HepG2 (cell line): ENCODE data around the gene SYNDIG1. TPM values are rescaled to one million over a fixed set of nuclear protein-coding genes. Genes with fewer than 3 reads are reported as not detected.

Experiments
- ATAC-seq: fragments of 200-7000 bp; cut with Tn5 transposase; 3 replicates; pipeline ENCODE4 v1.9.1; 2020; ENCODE audit warnings: mild to moderate bottlenecking, moderate library complexity
- BruUV-seq: library from RNA; stranded (reverse); fragments of 400-500 nt; replicated peaks from 2 replicates; lab custom pipeline; 2021; lab: Mats Ljungman, UMichigan
- CTCF ChIA-PET: fragments of 300-600 bp; formaldehyde crosslinking; extraction: SDS; loops from one replicate; lab custom pipeline; 2021; ENCODE audit warnings: low total read pairs, inconsistent platforms, low intra/inter-chr PET ratio; lab: Yijun Ruan, JAX
- POLR2A ChIA-PET: fragments of 350-600 bp; sonication (Branson Sonifier 250); formaldehyde crosslinking; loops from one replicate; lab custom pipeline; 2020; ENCODE audit warnings: antibody characterized with exemption, inconsistent platforms; lab: Yijun Ruan, JAX
- DNase-seq: peaks from one replicate; pipeline ENCODE4 v3.0.0-alpha.2; 2015; ENCODE audit warnings: low spot score
- FAIRE-seq: peaks from 3 replicates; lab custom pipeline; 2011; peaks lifted over from hg19 to GRCh38; lab: Jason Lieb, UNC
- H2AFZ ChIP-seq: one replicate; pipeline ENCODE4 v1.6.1; 2011; ENCODE audit warnings: low read length, inconsistent platforms
- H3K27ac ChIP-seq: fragments of 300-600 bp; 3 replicates; pipeline ENCODE4 v1.8.0; 2011; ENCODE audit warnings: mixed run types, mild to moderate bottlenecking, mixed read lengths, low read length, inconsistent platforms; ENCODE audit not compliant: insufficient read depth; ENCODE audit errors: extremely low read length
- H3K27me3 ChIP-seq, 2 experiments: fragments of 200-600 bp in 1 of 2; 2 replicates in 1 of 2; 3 replicates in 1 of 2; pipeline versions ENCODE4 v1.6.0 to v1.8.0; 2011; ENCODE audit warnings: low read length in 2 of 2, mild to moderate bottlenecking in 2 of 2, moderate library complexity in 2 of 2, inconsistent platforms in 1 of 2; ENCODE audit not compliant: insufficient read depth in 2 of 2, control insufficient read depth in 1 of 2
- H3K36me3 ChIP-seq, 2 experiments: fragments of 200-600 bp in 1 of 2; replicated peaks in 1 of 2; 2 replicates in 1 of 2; 3 replicates in 1 of 2; pipeline versions ENCODE4 v1.5.1 to v1.8.0; 2011; ENCODE audit warnings: low read length in 2 of 2, inconsistent platforms in 1 of 2; ENCODE audit not compliant: insufficient read depth in 2 of 2, control insufficient read depth in 1 of 2
- H3K4me1 ChIP-seq: 2 replicates; pipeline ENCODE4 v1.5.1; 2012; ENCODE audit warnings: low read length, inconsistent platforms; ENCODE audit not compliant: insufficient read depth
- H3K4me2 ChIP-seq: 2 replicates; pipeline ENCODE4 v1.6.0; 2011; ENCODE audit warnings: low read depth, low read length, inconsistent platforms
- H3K4me3 ChIP-seq, 3 experiments: fragments of 200-600 bp in 1 of 3; sonication (generic), shearing (Covaris generic) in 1 of 3; replicated peaks in 1 of 3; 2 replicates each; pipeline ENCODE4 v1.5.1; 2011 to 2016; ENCODE audit warnings: low read length in 3 of 3, inconsistent platforms in 2 of 3, low read depth in 2 of 3, mild to moderate bottlenecking in 2 of 3, control low read depth in 1 of 3, mixed read lengths in 1 of 3; ENCODE audit not compliant: insufficient read depth in 1 of 3
- H3K79me2 ChIP-seq: one replicate; pipeline ENCODE4 v1.6.1; 2011; ENCODE audit warnings: low read length, inconsistent platforms; ENCODE audit not compliant: insufficient read depth
- H3K9ac ChIP-seq: 2 replicates; pipeline ENCODE4 v1.6.0; 2011; ENCODE audit warnings: mild to moderate bottlenecking, low read depth, low read length, inconsistent platforms; ENCODE audit not compliant: insufficient read depth
- H3K9me3 ChIP-seq: 2 replicates; pipeline ENCODE4 v1.5.1; 2012; ENCODE audit warnings: mild to moderate bottlenecking, low read length
- H4K20me1 ChIP-seq: 2 replicates; pipeline ENCODE4 v1.6.0; 2011; ENCODE audit warnings: inconsistent platforms, mild to moderate bottlenecking, low read length, moderate library complexity; ENCODE audit not compliant: insufficient read depth
- KAT2B ChIP-seq: fragments of 150-350 bp; IDR thresholded peaks from 2 replicates; pipeline ENCODE4 v1.6.1; 2014; ENCODE audit warnings: low read depth, low read length, borderline replicate concordance
- ZNF101 ChIP-seq: sonication (generic); formaldehyde crosslinking; IDR thresholded peaks from 2 replicates; pipeline ENCODE4 v1.4.0; 2020; ENCODE audit warnings: mild to moderate bottlenecking, low read depth, missing genetic modification reagents, borderline replicate concordance
- WGBS: methylation state at CpG from one replicate; pipeline ENCODE4 v1.1.6; 2017; ENCODE audit warnings: low lambda C conversion rate; 5-methylcytosine and 5-hydroxymethylcytosine counted together
- in situ Hi-C: cut with HindIII; loops from 2 replicates; pipeline ENCODE4 v1.10.0; 2017; ENCODE audit warnings: low pct_unique_long_range_greater_than_20kb; ENCODE audit not compliant: extremely low pct_ligation_motif_present
- intact Hi-C: fragments of 100-400 bp; cut with micrococcal nuclease; formaldehyde crosslinking; loops from one replicate; pipeline ENCODE4 v1.10.0; 2022; ENCODE audit not compliant: unreplicated experiment
- polyA plus RNA-seq, 8 experiments: library from polyadenylated mRNA; depleted of rRNA in 3 of 8; stranded (reverse) in 7 of 8; unstranded in 1 of 8; fragments of >200 nt; fragmentation: Illumina TruSeq in 4 of 8; extraction: Trizol in 4 of 8; gene quantifications; 2 replicates each; pipeline versions ENCODE4 v1.2.1 to v1.2.3, GENCODE V29; 2011 to 2016; ENCODE audit warnings: low read depth in 4 of 8, missing spikeins in 1 of 8, mixed read lengths in 1 of 8; ENCODE audit not compliant: insufficient read depth in 1 of 8
- total RNA-seq, 5 experiments: library from RNA; depleted of rRNA; stranded (reverse); fragments of >200 nt; fragmentation: Illumina TruSeq; extraction: Trizol; gene quantifications; 2 replicates each; pipeline ENCODE4 v1.2.3, GENCODE V29; 2016; ENCODE audit warnings: low read depth in 1 of 5
- TF ChIP-seq, protein P1 (sequence below): fragments of 450-650 bp; IDR thresholded peaks from 2 replicates; pipeline ENCODE4 v1.6.1; 2016

Gene SYNDIG1
- total and polyA plus RNA-seq, 2 of the 13 experiments (the other 11 are each of a cell fraction or from before 2014, with no cell fraction given) = not detected

DNA sequence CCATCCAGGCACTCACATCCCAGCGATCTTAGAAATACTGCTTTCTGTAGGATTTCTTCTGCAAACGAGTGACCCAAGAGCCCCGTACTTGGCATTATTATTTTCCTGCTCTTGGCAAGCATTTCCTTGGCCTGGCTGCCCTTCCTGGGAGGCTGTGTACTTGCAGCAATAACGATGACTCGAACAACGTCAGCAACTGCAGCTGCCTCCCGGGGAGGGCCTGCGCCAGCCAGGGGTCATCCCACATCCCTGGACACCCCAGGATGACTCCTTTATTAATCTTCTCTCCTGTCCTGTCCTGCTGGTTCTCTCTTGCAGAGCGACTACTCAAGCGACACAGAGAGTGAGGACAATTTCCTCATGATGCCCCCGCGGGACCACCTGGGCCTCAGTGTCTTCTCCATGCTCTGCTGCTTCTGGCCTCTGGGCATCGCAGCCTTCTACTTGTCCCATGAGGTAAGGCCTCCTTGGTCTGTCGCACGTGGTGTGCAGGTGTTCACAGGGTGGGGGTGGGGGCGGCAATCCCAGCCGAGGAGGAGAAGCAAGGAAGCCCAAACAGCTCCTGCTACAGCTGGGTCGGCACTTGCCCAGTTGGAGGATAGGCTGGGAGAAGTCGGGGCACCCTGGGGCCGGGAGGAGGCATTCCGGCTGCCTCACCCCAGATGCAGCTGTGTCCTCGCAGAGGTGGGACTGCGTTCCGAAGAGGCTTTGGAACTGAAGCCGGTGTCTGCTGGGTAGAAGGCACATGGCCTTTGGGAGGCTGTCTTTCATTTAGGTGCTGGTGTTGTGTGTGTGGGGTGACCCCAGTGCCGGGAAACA is 115.3 kb downstream of the SYNDIG1 start:
- in situ Hi-C loops (no loop called here), intact Hi-C loops (no loop called here)
- Histone ChIP-seq H3K9ac (no peak overlapping the region), H4K20me1 (no peaks in the 10 kb centered on the region; the same call in 1 of the 2 replicates), H3K9me3 (no peaks in the 10 kb centered on the region), H3K36me3 (no peaks in the 10 kb centered on the region), H2AFZ (no peak overlapping the region), H3K27ac (no peak overlapping the region), H3K79me2 (no peaks in the 10 kb centered on the region), H3K27me3 (peaks cover 9 to 52% of the 10 kb centered on the region in 2 experiments; a peak in 3 of 5 replicates), H3K4me3 (no peak overlapping the region), H3K4me2 (no peak overlapping the region), H3K4me1 (no peaks in the 10 kb centered on the region)
- ChIA-PET CTCF (no interaction called here), POLR2A (no interaction called here)
- TF ChIP-seq KAT2B = no peak
- TF ChIP-seq, protein P1, sequence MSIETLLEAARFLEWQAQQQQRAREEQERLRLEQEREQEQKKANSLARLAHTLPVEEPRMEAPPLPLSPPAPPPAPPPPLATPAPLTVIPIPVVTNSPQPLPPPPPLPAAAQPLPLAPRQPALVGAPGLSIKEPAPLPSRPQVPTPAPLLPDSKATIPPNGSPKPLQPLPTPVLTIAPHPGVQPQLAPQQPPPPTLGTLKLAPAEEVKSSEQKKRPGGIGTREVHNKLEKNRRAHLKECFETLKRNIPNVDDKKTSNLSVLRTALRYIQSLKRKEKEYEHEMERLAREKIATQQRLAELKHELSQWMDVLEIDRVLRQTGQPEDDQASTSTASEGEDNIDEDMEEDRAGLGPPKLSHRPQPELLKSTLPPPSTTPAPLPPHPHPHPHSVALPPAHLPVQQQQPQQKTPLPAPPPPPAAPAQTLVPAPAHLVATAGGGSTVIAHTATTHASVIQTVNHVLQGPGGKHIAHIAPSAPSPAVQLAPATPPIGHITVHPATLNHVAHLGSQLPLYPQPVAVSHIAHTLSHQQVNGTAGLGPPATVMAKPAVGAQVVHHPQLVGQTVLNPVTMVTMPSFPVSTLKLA = peak; percentile 42; the same call in 1 of the 2 replicates
- DNase-seq = no peak
- BruUV-seq = no TSS peak
- no peak for FAIRE-seq
- ATAC-seq = no peak
- WGBS = 13% methylated on average over 26 of the region's 26 CpGs

DNA sequence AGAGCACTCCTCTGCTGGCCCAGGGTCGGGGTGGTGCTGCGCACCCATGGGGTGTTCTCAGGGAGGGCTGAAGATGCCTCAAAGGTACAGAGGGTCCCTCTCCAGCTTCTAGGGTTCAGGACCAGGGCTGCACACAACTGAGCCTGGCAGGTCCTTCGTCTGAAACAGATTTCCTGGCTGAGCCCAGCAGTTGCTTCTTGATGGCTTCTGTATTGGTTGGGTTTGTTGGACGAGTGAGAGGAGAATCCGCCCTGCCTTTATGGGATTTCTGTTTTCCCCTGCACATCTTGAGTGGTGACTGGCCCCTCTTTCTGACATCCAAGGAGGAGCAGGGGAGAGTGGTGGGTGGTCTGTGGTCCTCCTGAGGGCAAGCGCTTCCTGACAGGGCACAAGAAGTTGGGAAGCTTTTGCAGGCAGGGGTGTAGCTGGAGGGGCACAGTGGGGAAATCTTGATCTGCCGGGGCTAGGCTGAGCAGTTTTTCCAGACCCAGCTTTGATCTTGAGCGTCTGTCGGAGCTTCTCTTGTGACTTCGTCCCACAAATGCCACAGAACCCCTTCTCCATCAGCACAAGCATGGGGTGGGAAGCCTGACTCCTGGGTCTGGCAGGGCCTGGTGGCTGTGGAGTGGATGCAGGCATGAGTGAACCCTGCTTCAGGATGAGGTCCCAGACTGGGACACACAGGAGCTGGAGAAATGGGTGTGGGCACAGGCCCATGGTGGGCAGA is 116.5 kb downstream of the SYNDIG1 start:
- no peak overlapping the region for H3K4me3 ChIP-seq
- H3K4me2 ChIP-seq = no peak overlapping the region
- CTCF ChIA-PET = no interaction called here
- no peaks in the 10 kb centered on the region for H3K9me3 ChIP-seq
- H3K27ac ChIP-seq = no peak overlapping the region
- H3K27me3 ChIP-seq = peaks cover 9 to 52% of the 10 kb centered on the region in 2 experiments; a peak in 3 of 5 replicates
- no peak for TF ChIP-seq ZNF101 (CRISPR knock-in tag)
- no peaks in the 10 kb centered on the region for H3K79me2 ChIP-seq
- no peaks in the 10 kb centered on the region for H3K36me3 ChIP-seq
- no peak for DNase-seq
- H3K9ac ChIP-seq = no peak overlapping the region
- H3K4me1 ChIP-seq = no peaks in the 10 kb centered on the region
- H2AFZ ChIP-seq = no peak overlapping the region
- no peaks in the 10 kb centered on the region; the same call in 1 of the 2 replicates for H4K20me1 ChIP-seq
- 2% methylated on average over 9 of the region's 10 CpGs for WGBS
- ATAC-seq = no peak
- no peak for FAIRE-seq
- in situ Hi-C loops (no loop called here), intact Hi-C loops (no loop called here)
- POLR2A ChIA-PET = no interaction called here
- no TSS peak for BruUV-seq
